GM12874 (cell line): ENCODE results near the gene KHDC3L.
A peak's percentile ranks its signal among the peaks of the same experiment; 100 is the strongest.

Experiments
- TF ChIP-seq, protein P1 (sequence below): IDR thresholded peaks from 2 replicates; pipeline ENCODE4 v1.5.1; 2011; ENCODE audit warnings: low read depth, mild to moderate bottlenecking, control low read depth, low read length, moderate library complexity; ENCODE audit not compliant: insufficient read depth

KHDC3L gene

DNA sequence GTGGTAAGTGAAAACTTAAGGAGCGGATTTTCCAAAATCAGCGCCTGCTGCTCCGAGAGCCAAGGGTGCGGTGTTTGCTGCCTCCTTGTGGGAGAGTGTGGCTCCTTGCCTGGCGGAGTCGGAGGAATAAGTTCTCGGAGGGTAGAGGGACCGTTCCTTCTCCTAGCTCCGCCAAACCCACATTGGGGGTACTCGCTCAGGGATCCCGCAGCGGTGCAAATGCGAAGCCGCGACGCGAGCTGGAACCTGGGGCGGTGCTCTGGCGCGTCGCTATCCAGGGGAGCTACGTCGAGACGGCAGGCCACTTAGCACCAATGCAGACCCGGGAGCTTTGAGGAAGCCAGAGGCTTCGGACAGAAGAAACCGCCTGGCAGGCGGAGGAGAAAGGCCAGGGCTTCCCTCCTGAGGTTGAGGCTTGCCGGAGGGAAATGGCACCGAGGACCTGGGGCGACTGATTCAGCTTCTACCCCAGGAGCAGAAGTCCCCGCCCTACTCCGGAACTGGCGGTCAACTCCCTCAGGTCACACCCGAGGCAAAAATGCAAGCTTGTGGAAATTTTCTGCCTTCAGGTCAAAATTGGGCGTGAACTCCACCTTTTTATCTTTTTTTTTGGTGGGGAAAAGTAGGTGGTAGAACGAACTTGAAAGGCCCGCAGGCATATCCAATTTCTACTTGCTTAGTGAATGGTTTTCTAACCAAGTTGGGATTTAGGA is 26.5 kb downstream of the KHDC3L start:
- TF ChIP-seq, protein P1, sequence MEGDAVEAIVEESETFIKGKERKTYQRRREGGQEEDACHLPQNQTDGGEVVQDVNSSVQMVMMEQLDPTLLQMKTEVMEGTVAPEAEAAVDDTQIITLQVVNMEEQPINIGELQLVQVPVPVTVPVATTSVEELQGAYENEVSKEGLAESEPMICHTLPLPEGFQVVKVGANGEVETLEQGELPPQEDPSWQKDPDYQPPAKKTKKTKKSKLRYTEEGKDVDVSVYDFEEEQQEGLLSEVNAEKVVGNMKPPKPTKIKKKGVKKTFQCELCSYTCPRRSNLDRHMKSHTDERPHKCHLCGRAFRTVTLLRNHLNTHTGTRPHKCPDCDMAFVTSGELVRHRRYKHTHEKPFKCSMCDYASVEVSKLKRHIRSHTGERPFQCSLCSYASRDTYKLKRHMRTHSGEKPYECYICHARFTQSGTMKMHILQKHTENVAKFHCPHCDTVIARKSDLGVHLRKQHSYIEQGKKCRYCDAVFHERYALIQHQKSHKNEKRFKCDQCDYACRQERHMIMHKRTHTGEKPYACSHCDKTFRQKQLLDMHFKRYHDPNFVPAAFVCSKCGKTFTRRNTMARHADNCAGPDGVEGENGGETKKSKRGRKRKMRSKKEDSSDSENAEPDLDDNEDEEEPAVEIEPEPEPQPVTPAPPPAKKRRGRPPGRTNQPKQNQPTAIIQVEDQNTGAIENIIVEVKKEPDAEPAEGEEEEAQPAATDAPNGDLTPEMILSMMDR = peak; percentile 62

DNA sequence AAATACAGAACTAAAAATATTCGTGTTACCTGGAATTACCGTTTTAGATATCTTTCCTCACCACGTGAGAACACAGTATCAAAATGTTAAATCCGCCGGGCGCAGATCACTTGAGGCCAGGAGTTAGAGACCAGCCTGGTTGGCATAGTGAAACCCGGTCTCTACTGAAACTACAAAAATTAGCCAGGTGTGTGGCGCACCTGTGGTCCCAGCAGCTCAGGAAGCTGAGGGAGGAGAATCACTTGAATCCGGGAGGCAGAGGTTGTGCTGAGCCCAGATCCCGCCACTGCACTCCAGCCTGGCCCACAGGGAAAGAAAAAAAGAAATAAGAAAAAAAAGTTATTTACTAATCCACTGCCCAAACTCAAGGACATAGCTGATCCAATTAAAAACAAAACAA is 27.4 kb downstream of the KHDC3L start:
- TF ChIP-seq, protein P1 = no peak

DNA sequence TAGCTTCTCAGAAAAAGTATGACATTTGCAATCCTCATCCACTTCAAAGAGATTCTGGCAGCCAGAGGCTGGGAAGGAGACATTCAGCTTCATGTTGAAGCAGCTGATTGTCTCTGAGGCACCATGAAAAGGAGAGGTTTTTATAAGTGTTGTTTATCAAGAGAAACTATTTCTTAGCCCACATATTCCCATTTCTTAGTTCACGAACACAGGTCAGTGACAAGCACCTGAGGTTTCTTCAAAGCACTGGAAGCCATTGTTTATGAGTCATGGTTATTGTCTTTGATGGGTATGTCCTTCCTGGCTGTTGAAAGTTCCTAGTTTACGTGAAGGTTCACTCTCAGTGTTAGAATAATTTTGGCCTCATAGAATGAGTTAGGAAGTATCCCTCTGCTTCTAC is 29.2 kb downstream of the KHDC3L start:
- TF ChIP-seq, protein P1 = no peak

DNA sequence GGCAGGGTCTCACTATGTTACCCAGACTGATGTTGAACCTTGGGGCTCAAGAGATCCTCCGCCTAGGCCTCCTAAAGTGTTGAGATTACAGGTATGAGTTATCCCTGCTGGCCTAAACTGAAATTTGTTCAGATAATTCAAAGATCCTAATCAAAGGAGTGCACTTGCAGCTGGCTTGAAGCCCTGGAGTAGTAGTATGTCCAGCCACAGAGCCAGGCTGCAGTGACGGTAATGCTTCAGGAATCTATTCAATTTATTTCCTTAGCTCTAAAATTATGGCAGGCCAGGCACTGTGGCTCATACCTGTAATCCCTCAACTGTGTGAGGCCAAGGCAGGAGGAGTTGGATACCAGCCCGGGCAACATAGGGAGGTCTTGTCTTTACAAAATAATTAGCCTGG is 30.8 kb downstream of the KHDC3L start:
- TF ChIP-seq, protein P1 = no peak

DNA sequence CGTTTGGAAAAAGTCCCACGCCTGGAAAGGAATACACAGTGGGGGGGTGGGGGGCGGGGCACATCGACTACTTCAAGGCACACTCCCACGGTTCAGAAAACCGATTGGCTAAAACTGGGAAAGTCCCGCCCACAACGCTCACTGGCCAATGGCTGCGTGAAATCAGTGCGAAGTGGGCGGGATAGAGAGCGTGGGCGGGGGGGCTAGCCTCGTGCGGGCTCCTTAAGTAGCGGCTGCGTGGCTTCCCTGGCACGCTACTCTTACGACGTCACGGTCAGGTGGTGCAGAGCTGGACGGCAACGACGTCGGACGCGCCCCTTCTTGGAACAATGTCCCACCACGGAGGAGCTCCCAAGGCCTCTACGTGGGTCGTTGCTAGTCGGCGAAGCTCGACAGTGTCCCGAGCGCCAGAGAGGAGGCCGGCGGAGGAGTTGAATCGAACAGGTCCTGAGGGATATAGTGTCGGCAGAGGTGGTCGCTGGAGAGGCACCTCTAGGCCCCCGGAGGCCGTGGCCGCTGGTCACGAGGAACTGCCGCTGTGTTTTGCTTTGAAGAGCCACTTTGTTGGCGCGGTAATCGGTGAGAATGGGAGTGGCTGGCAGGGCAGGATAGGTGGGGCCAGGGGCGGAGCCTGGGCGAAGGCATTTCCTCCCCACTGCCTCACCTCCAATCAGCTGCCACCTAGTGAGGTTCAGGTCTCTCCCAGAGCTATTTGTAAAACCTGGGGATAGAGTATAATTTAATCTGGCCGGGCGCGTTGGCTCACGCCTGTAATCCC is 32.3 kb downstream of the KHDC3L start, which contains the start of gene DDX43:
TSS of gene DDX43 (plus strand) at position 252 of the 778 bp plus-strand sequence. CDS start at position 330, 78 bp downstream.
- TF ChIP-seq, protein P1 = no peak

DNA sequence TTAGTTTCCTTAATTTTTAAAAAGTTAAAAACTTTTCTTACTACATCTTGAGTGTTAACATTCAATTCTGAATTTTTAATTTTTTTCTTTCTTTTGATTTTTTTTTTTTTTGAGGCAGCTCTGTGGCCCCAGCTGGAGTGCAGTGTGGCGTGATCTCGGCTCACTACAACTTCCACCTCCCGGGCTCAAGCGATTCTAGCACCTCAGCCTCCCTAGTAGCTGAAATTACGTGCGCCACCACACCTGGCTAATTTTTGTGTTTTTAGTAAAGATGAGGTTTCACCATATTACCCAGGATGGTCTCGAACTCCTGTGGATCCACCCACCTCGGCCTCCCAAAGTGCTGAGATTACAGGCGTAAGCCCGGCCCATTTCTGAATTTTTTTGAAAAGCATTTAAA is 33.4 kb downstream of the KHDC3L start:
- TF ChIP-seq, protein P1 = no peak

DNA sequence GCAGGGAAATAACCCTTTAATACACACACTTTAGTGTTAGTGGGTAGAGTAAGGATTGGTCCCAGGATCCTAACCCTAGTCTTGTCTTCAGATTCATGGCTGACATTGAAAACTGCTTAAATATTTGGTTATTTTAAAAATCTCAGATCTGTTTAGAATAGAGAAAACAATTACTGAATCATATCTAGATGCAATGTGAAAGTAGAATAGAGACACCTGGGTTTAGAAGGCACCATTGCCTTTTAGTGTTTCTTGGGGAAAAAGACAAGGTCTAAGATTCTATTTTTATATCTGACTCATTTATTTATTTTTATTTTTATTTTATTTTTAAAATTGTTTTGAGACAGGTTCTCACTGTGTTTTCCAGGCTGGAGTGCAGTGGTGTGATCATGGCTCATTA is 38.2 kb downstream of the KHDC3L start:
- TF ChIP-seq, protein P1 = no peak
